CD14-positive monocyte (primary cell): Measurements from ENCODE around the gene AEBP1. TPM values are rescaled to one million over a fixed set of nuclear protein-coding genes. Genes with fewer than 3 reads are reported as not detected.

ENCODE experiments used
- DNase-seq, 3 donors: peaks; one replicate each; pipeline ENCODE4 v3.0.0-alpha.2; 2011 to 2022
- H2AFZ ChIP-seq: 2 replicates; pipeline ENCODE4 v1.6.0; 2012; ENCODE audit warnings: mild to moderate bottlenecking, low read depth, low read length, inconsistent platforms; ENCODE audit not compliant: insufficient read depth, poor library complexity, severe bottlenecking
- H3K27ac ChIP-seq, 2 donors: 1 replicate in 1 of 2; 2 replicates in 1 of 2; pipeline ENCODE4 v1.5.1; 2012 to 2013; ENCODE audit warnings: low read length in 2 of 2, control low read depth in 1 of 2, inconsistent platforms in 1 of 2, low read depth in 1 of 2, mild to moderate bottlenecking in 1 of 2
- H3K27me3 ChIP-seq, 2 donors: one replicate each; pipeline versions ENCODE4 v1.6.0 to v1.6.1; 2011 to 2013; ENCODE audit warnings: low read length in 2 of 2; ENCODE audit not compliant: control insufficient read depth in 2 of 2, insufficient read depth in 2 of 2
- H3K36me3 ChIP-seq, 2 donors: replicated peaks in 1 of 2; 1 replicate in 1 of 2; 2 replicates in 1 of 2; pipeline versions ENCODE4 v1.5.1 to v1.6.1; 2012 to 2013; ENCODE audit warnings: low read length in 2 of 2, control low read depth in 1 of 2, inconsistent platforms in 1 of 2, mild to moderate bottlenecking in 1 of 2; ENCODE audit not compliant: insufficient read depth in 2 of 2, control insufficient read depth in 1 of 2
- H3K4me1 ChIP-seq, 2 donors: 1 replicate in 1 of 2; 2 replicates in 1 of 2; pipeline versions ENCODE4 v1.5.1 to v1.6.1; 2012 to 2013; ENCODE audit warnings: low read length in 2 of 2, control low read depth in 1 of 2, inconsistent platforms in 1 of 2, mild to moderate bottlenecking in 1 of 2, moderate library complexity in 1 of 2; ENCODE audit not compliant: insufficient read depth in 2 of 2, control insufficient read depth in 1 of 2
- H3K4me2 ChIP-seq: replicated peaks from 2 replicates; pipeline ENCODE3; 2012; ENCODE audit warnings: low read length, moderate library complexity, mild to moderate bottlenecking; ENCODE audit not compliant: poor library complexity, severe bottlenecking; ENCODE audit errors: extremely low read depth
- H3K4me3 ChIP-seq, 3 experiments: fragments of 200-600 bp in 1 of 3; sonication (generic) in 1 of 3; replicated peaks in 1 of 3; 1 replicate in 2 of 3; 2 replicates in 1 of 3; pipeline ENCODE4 v1.5.1; 2011 to 2013; ENCODE audit warnings: low read length in 3 of 3, mild to moderate bottlenecking in 3 of 3, control low read depth in 2 of 3, low read depth in 2 of 3, inconsistent platforms in 1 of 3, moderate library complexity in 1 of 3
- H3K79me2 ChIP-seq: 2 replicates; pipeline ENCODE4 v1.6.0; 2012; ENCODE audit warnings: mild to moderate bottlenecking, control low read depth, inconsistent platforms, low read length, moderate library complexity; ENCODE audit not compliant: insufficient read depth
- H3K9ac ChIP-seq: 2 replicates; pipeline ENCODE4 v1.6.0; 2017; ENCODE audit warnings: low read length, mild to moderate bottlenecking; ENCODE audit not compliant: insufficient read depth, poor library complexity, severe bottlenecking
- H3K9me3 ChIP-seq, 2 donors: replicated peaks in 1 of 2; 1 replicate in 1 of 2; 2 replicates in 1 of 2; pipeline versions ENCODE4 v1.5.1 to v1.6.1; 2012 to 2013; ENCODE audit warnings: low read length in 2 of 2, control low read depth in 1 of 2; ENCODE audit not compliant: control insufficient read depth in 1 of 2, insufficient read depth in 1 of 2
- H4K20me1 ChIP-seq: 2 replicates; pipeline ENCODE4 v1.6.0; 2012; ENCODE audit warnings: mild to moderate bottlenecking, low read length, control low read depth, moderate library complexity; ENCODE audit not compliant: insufficient read depth
- H3K27ac Mint-ChIP-seq, 7 donors: one replicate each; pipeline ENCODE4 v1.8.0; 2020; ENCODE audit warnings: mild to moderate bottlenecking in 7 of 7, mixed read lengths in 7 of 7, moderate library complexity in 6 of 7, inconsistent platforms in 2 of 7
- H3K27me3 Mint-ChIP-seq, 3 donors: one replicate each; pipeline ENCODE4 v1.8.0; 2021 to 2022; ENCODE audit warnings: low read depth in 3 of 3, mild to moderate bottlenecking in 3 of 3, mixed read lengths in 3 of 3, moderate library complexity in 3 of 3, inconsistent platforms in 1 of 3
- H3K36me3 Mint-ChIP-seq, 2 donors: one replicate each; pipeline ENCODE4 v1.8.0; 2020; ENCODE audit warnings: mixed read lengths in 2 of 2, inconsistent platforms in 1 of 2, mild to moderate bottlenecking in 1 of 2
- H3K4me1 Mint-ChIP-seq: one replicate; pipeline ENCODE4 v1.8.0; 2020; ENCODE audit warnings: mild to moderate bottlenecking, mixed read lengths
- H3K4me3 Mint-ChIP-seq, 2 donors: one replicate each; pipeline ENCODE4 v1.8.0; 2020; ENCODE audit warnings: mild to moderate bottlenecking in 2 of 2, mixed read lengths in 2 of 2, moderate library complexity in 1 of 2
- H3K9me3 Mint-ChIP-seq, 7 donors: one replicate each; pipeline ENCODE4 v1.8.0; 2020 to 2022; ENCODE audit warnings: mixed read lengths in 7 of 7, mild to moderate bottlenecking in 6 of 7, moderate library complexity in 6 of 7, inconsistent platforms in 2 of 7
- CTCF ChIP-seq: fragments of 200-600 bp; IDR thresholded peaks from one replicate; pipeline ENCODE4 v1.8.0; 2022; ENCODE audit warnings: antibody characterized with exemption, mild to moderate bottlenecking
- WGBS: methylation state at CpG from one replicate; pipeline ENCODE4 v1.1.5; 2013; ENCODE audit warnings: missing lambda C conversion rate; ENCODE audit not compliant: insufficient coverage; 5-methylcytosine and 5-hydroxymethylcytosine counted together
- intact Hi-C, 2 donors: fragments of 100-400 bp; cut with micrococcal nuclease; formaldehyde crosslinking; loops; one replicate each; pipeline versions ENCODE4 v1.15.0 to v1.15.1; 2023
- polyA plus RNA-seq, 3 donors: library from polyadenylated mRNA; depleted of rRNA in 1 of 3; unstranded in 2 of 3; stranded (reverse) in 1 of 3; fragments of 300-500 nt in 2 of 3; fragments of >200 nt in 1 of 3; fragmentation: Illumina TruSeq in 2 of 3; gene quantifications; 1 replicate in 2 of 3; 2 replicates in 1 of 3; pipeline ENCODE4 v1.2.3, GENCODE V29; 2012 to 2021

Gene AEBP1
- polyA plus RNA-seq, 3 donors: 0.08 TPM; not detected in 2

- H3K79me2 ChIP-seq: no peaks in the 10 kb centered on the region
- H4K20me1 ChIP-seq: no peaks in the 10 kb centered on the region
- H3K9ac ChIP-seq: no peak within 1 kb of the TSS
- WGBS: 92% methylated on average over 5 of the region's 6 CpGs
- no peak for DNase-seq
- H3K36me3 Mint-ChIP-seq: no peaks in the 10 kb centered on the region
- H3K4me1 Mint-ChIP-seq: peaks cover 11% of the 10 kb centered on the region
- no peak within 1 kb of the TSS for H3K4me3 ChIP-seq
- no peak within 1 kb of the TSS for H3K4me3 Mint-ChIP-seq
- H3K27ac ChIP-seq: no peak within 1 kb of the TSS
- peaks cover 0 to 9% (median 0%) of the 10 kb centered on the region in 7 donors for H3K9me3 Mint-ChIP-seq
- H3K36me3 ChIP-seq: no peaks in the 10 kb centered on the region
- peaks cover 9 to 11% of the 10 kb centered on the region in 2 donors for H3K4me1 ChIP-seq
- no peak within 1 kb of the TSS for H2AFZ ChIP-seq
- H3K4me2 ChIP-seq: no peak within 1 kb of the TSS
- H3K27me3 ChIP-seq: peaks cover 0 to 24% of the 10 kb centered on the region in 2 donors
- no peak for TF ChIP-seq CTCF
- peaks cover 15 to 33% (median 26%) of the 10 kb centered on the region in 3 donors for H3K27me3 Mint-ChIP-seq
- H3K27ac Mint-ChIP-seq: peak within 1 kb of the TSS in 1 of 7 donors; percentile 78
- intact Hi-C loops: no loop called here
- peaks cover 0 to 3% of the 10 kb centered on the region in 2 donors for H3K9me3 ChIP-seq
Observed at GRCh38 chr7:44141221-44141850, 37.2 kb downstream of the AEBP1 start, which contains the start of gene MYL7. Gene MYL7 (minus strand): TSS chr7:44141332. CDS start chr7:44141305, 27 bp downstream.

- TF ChIP-seq CTCF: no peak
- H3K9ac ChIP-seq: no peak overlapping the region
- Mint-ChIP-seq H3K36me3 (no peaks in the 10 kb centered on the region), H3K9me3 (peaks cover 0 to 9% (median 0%) of the 10 kb centered on the region in 7 donors), H3K27ac (no peak overlapping the region), H3K27me3 (peaks cover 19 to 39% (median 33%) of the 10 kb centered on the region in 3 donors), H3K4me1 (peaks cover 14% of the 10 kb centered on the region), H3K4me3 (no peak overlapping the region)
- 90% methylated on average over 4 of the region's 4 CpGs for whole genome bisulfite sequencing
- H3K27ac ChIP-seq: no peak overlapping the region
- H3K9me3 ChIP-seq: peaks cover 0 to 3% of the 10 kb centered on the region in 2 donors
- peaks cover 0 to 31% of the 10 kb centered on the region in 2 donors for H3K27me3 ChIP-seq
- H4K20me1 ChIP-seq: no peaks in the 10 kb centered on the region
- intact Hi-C loops: no loop called here
- no peaks in the 10 kb centered on the region for H3K36me3 ChIP-seq
- no peak overlapping the region for H3K4me3 ChIP-seq
- H3K4me1 ChIP-seq: peaks cover 11 to 14% of the 10 kb centered on the region in 2 donors
- no peaks in the 10 kb centered on the region for H3K79me2 ChIP-seq
- no peak for DNase-seq
- no peak overlapping the region for H2AFZ ChIP-seq
- no peak overlapping the region for H3K4me2 ChIP-seq
Observed at GRCh38 chr7:44142028-44142427, 37.9 kb downstream of the AEBP1 start.
